HG03108 (cell line): ENCODE results near the gene LRP10.
A peak's percentile ranks its signal among the peaks of the same experiment; 100 is the strongest.

ENCODE experiments used
- ATAC-seq: cut with Tn5 transposase; IDR thresholded peaks from one replicate; pipeline ENCODE4 v1.9.1; 2021; ENCODE audit warnings: moderate library complexity; ENCODE audit not compliant: unreplicated experiment

LRP10 gene

DNA sequence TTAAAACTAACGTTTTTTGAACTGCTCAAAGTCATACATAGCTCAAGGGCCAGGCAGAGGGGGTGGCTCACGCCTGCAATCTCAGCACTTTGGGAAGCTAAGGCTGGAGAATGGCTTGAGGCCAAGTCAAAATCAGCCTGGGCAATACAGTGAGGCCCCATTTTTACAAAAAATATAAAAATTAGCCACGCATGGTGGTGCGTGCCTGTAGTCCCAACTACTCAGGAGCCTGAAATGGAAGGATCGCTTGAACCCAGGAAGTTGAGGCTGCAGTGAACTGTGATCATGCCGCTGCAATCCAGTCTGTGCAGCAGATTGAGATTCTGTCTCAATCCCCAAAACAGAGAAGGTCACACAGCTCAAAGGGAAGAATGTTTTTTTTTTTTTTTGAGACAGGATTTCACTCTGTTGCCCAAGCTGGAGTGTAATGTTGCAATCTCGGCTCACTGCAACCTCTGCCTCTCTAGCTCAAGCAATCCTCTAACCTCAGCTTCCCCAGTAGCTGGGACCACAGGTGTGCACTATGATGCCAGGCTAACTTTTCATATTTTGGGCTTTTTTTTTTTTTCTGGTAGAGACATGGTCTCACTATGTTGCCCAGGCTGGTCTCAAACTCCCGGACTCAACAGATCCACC lies 44.5 kb downstream of the LRP10 start:
- no peak for ATAC-seq

DNA sequence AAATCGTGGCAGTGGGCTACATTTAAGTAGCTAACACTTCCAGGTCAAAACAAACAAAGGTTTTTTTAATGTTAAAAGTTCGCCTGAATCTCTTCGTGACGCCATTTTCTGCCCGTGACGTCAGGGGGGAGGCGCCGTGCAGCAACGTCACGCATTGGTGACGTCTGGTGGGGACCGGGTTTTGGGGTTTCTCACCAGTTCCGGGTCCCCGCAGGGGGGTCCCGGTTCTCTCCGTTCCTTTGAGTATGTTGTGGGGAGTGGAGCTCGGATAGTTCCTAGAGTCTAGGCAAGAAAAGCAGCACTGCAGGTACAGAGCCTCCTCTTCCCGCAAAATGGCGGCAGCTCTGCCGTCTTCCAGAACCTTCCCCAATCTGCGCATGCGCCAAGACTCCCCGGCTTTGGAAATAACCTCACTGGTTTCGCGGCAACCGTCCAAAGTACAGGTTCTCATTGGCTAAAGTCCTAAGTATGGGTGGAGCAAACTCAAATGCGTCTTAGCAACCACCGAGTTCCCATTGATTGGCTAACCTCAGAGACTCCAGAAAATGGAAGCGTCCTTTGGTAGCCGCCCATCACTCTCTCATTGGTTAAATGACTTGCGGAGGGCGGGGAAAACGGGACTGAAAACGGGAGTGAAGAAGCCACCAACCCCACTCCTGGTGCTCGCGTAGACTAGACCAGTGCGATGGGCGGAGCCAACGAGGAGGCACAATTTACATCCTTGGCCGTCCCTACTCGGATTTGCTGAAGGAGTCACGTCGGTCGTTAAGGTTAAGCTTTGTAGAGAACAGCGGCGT lies 47.5 kb downstream of the LRP10 start, which contains the start of gene RBM23:
RBM23 (minus strand) TSS at position 346 of the 797 bp plus-strand sequence.
- peak; percentile 94 for ATAC-seq

DNA sequence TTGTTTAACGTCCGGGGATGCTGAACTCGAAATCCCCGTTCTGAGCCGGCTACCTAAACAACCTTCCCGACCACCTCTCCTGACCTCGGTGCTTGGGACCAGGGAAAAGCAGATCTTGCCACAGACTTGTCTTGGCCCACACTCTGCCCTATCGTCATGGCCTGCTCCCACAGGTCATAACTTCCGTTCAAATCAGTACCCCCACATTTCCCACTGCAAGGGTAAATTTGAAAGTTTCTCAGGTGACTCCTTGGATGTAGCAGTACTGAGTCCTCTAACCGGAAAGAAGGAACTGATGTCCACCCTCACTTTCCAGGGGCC lies 48.0 kb downstream of the LRP10 start:
- ATAC-seq, result no peak

DNA sequence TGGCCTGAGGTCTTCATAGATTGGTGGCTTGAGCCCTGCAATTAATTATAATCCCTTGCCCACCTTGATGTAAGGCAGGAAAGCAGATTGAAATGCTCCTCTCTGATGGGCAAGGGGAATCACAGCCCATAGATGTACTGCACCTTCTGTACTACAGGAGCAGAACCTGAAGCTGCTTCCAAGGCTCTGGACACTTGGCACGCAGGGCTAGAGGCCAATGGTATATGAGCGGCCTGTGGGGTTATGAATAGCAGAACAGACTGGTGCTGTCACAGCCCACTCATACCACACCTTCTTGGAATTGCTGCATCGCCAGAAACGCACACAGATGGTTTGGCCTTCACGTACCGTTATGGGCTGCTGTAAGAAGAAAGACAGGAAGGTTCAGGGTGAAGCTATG lies 49.2 kb downstream of the LRP10 start:
- ATAC-seq, result no peak

DNA sequence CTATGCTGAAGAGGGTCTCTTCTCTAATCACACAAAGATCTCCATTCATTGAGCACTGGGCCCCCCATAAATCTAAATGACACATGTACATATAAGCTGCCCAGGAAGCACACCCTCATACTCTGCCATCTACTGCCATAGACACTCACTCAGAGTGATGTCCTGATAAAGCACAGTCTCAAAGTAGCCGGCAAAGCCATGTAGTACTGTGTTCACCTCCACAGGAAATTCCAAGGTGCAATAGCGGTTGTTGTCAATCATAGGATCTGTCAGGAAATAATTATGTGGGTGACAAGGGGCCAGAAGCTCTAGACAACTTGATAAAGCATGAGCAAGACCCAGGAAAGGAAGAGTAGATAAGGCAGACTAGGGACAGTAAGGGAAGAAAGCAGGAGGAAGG lies 50.8 kb downstream of the LRP10 start:
- ATAC-seq, result no peak

DNA sequence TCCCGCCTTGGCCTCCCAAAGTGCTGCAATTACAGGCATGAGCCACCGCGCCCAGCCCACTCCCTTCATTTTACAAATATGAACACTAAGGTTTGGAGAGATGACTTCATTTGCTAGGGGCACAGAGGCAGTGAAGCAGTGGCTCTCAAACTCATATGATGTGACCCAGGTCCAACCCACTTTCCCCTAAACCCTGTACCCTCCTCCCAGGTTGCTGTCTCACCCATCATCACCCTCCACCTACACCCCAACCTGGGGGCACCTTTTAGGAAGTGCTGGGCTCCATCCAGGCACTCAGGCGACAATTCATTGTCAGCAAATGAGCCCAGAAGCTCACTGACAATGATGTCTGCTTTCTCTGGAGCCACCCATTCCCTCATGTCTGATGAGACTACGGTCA lies 52.2 kb downstream of the LRP10 start:
- no peak for ATAC-seq

DNA sequence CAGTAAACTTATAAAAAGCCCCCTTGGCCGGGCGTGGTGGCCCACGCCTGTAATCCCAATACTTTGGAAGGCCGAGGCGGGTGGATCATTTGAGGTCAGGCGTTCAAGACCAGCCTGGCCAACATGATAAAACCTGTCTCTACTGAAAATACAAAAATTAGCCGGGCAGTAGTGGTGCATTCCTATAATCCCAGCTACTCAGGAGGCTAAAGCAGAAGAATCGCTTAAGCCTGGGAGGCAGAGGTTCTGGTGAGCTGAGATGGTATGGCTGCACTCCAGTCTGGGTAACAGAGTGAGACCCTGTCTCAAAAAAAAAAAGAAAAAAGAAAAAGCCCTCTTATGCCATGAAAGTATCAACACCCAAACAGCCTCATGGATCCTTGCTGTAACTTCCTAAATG lies 54.0 kb downstream of the LRP10 start:
- no peak for ATAC-seq

DNA sequence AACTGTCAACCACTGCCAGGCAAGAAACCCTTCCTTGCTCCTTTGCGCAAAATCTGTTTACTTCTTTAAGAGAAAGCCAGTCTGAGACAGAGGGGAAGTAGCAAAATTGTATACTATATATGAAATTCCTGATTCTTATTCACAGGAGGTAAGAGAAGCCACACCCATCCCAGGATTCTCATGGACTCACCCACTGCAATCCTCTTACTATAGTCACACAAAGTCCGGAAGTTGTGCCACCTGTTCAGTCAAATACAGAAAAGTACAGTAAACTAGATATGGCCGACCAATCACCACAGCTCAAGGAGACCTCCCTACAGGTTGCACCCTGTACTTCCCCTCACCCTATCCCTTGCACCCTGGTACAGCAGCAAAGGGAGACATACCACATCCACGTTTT lies 54.8 kb downstream of the LRP10 start:
- ATAC-seq, result no peak

DNA sequence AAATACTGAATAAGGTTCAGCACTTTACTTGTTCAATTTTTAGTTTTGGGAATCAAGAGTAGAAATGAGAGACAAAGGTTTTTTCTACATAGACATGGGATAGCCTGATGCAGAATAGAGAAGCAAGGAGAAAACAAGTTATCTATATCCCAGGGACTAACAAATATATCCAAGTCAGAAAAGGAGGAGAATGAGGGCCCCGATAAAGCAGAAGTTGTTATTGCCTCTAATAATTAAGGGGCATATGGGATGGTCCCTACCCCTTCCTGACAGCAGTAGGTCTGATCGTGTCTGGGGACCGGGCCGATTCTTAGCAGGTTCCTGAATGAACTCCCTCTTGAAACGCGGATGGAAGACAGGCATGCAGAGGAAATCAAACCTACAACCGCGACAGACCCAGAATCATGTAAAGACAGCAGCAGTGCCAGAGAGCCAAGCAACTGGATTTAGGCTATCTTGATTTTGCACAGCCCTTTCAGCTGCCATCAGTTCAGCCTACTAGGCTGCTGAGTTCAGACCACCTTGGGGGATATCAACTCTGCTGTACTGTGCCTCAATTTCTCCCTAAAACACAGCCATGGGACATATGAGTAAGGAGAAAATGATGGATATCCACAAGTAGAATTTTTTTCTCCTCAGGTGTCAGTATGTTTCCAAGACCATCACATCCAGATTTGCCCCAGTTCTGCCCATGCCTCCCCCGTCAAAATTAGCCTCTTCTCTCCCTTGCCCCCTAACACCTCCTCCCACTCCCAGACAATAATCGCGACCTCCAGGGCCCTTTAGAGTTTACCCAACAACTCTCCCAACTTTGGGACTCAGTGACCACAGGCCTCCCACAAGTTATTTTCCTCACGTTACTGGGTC lies 56.9 kb downstream of the LRP10 start:
- no peak for ATAC-seq

DNA sequence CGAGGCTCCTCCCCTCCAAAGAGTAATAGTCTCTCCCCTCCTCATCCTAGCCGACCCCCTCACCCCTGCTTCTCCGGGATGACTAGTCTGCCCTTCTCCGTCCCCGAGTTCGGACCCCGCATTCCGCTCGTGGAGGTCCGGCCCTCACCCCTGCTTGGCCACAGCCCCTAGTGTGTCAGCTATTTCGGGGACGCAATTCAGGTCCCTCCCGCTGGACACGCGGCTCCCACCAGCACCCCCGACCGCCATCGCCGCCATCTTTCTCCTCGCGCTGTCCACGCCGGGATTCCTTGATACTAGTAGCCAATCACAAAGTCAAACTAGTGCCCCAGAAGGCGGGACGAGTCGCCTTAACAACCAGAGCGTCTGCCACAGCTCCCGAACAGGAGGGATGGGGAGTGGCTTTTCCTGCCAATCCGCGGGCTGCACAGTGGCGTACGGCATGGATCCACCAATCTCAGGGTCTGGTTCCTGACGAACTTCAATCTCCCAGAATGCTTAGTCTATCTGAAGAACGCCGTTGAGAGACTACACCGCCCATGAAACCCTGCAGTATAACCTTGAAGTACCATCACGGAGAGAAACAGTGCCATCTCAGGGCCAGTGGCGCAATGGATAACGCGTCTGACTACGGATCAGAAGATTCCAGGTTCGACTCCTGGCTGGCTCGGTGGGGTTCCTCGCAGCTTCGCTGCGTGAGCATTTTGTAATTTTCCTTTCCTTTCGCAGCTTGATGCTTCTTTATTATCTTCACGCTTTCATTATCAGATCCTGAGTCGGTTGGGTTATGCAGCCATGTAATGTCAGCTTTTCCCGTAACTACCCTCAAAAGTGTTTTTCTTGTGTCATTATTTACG lies 57.8 kb downstream of the LRP10 start, which contains the start of gene PRMT5:
PRMT5 (minus strand) TSS at position 273 of the 857 bp plus-strand sequence; CDS start at position 258, 15 bp downstream.
- peak; percentile 93 for ATAC-seq

DNA sequence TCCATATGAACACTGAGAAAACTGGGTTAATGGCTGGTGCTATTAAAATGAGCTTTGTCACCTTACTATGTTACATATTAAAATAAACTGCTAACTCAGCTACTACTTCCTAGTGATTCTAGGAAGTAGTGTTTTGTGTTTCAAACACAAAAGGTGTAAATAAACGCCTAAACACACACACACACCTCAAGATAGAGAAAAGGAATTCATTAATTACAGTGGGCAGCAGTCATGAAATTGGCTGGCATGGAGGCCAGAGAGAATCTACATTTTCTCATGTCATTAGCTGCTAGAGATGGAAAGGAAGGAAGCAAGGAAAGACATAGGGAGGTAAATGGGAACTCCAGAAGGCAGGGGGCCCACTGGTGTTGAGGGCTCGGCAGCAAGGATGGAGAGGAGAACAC lies 58.4 kb downstream of the LRP10 start:
- no peak for ATAC-seq
